HUDEP-2 (cell line): ENCODE data around the gene HMX2.

Experiments
- DNase-seq, 76 experiments: peaks; one replicate each; lab custom pipeline; 2025; ENCODE audit not compliant: unreplicated experiment in 76 of 76; lab: John Stamatoyannopoulos, UW

The HMX2 gene

GRCh38 chr10:123136806-123137642 lies 10.9 kb upstream of the HMX2 start:
- DNase-seq = peak in 9 of 76 experiments; percentile 10 to 37 (median 16)

- no peak for DNase-seq
Measured at GRCh38 chr10:123139165-123139520, 8.8 kb upstream of the HMX2 start.

- peak in 54 of 76 experiments; percentile 5 to 79 (median 40) for DNase-seq
Measured at GRCh38 chr10:123139521-123140163, 8.3 kb upstream of the HMX2 start.

- no peak for DNase-seq
Measured at GRCh38 chr10:123140164-123140982, 7.6 kb upstream of the HMX2 start.

- DNase-seq = no peak
Measured at GRCh38 chr10:123140983-123141390, 6.9 kb upstream of the HMX2 start.

GRCh38 chr10:123141791-123142700 lies 5.9 kb upstream of the HMX2 start:
- no peak for DNase-seq

- DNase-seq = no peak
Measured at GRCh38 chr10:123142701-123143161, 5.2 kb upstream of the HMX2 start.

- DNase-seq = no peak
Measured at GRCh38 chr10:123143162-123143824, 4.6 kb upstream of the HMX2 start.

- no peak for DNase-seq
Measured at GRCh38 chr10:123143825-123144168, 4.1 kb upstream of the HMX2 start.

- no peak for DNase-seq
Measured at GRCh38 chr10:123144697-123145541, 3.0 kb upstream of the HMX2 start.

- DNase-seq = no peak
Measured at GRCh38 chr10:123145542-123146012, 2.4 kb upstream of the HMX2 start.

- DNase-seq = no peak
Measured at GRCh38 chr10:123146013-123146893, 1.7 kb upstream of the HMX2 start.

GRCh38 chr10:123146894-123147634 lies 872 bp upstream of the HMX2 start:
- DNase-seq = no peak

GRCh38 chr10:123148414-123149161 lies 652 bp downstream of the HMX2 start:
- no peak for DNase-seq

- DNase-seq = no peak
Measured at GRCh38 chr10:123149162-123149567, 1.2 kb downstream of the HMX2 start.

GRCh38 chr10:123149568-123150270 lies 1.8 kb downstream of the HMX2 start:
- peak in 2 of 76 experiments; percentile 25 to 28 for DNase-seq
